ENCODE measurements around the gene CFAP100. TPM values are rescaled to one million over a fixed set of nuclear protein-coding genes. Genes with fewer than 3 reads are reported as not detected.

The CFAP100 gene
- polyA plus RNA-seq, 2 donors, result not detected

DNA sequence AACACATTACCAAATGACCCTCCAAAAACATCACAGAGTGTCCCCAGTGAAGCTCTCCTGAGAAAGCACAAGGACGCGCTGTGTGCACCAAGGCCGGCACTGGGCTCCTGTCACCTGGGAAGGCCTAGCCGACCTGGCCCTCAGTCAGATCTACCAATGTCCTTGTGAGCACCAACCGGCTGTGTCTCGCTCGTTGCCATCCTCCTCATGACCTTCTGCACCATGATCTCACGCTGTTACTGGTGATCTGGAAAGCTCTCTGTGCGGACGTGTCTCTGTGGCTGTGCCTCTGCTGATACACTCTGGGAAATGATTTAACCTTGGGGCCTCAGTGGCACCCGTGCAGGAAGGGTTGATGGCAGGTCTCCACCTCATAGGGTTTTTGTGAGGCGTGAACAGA, 56.8 kb downstream of the CFAP100 start:
- no peaks in the 10 kb centered on the region for H3K27me3 ChIP-seq (ENCODE audit: control insufficient read depth in 1 of 2, insufficient read depth in 2 of 2, low read length in 2 of 2)
- no peaks in the 10 kb centered on the region for H3K9me3 ChIP-seq (ENCODE audit: control insufficient read depth in 2 of 2, insufficient read depth in 1 of 2, low read depth in 1 of 2, low read length in 1 of 2)
- no peak overlapping the region for H3K27ac ChIP-seq (ENCODE audit: low read depth in 2 of 2, low read length in 1 of 2)
- 85 to 92% methylated on average over 12 of the region's 12 CpGs for WGBS, 2 donors
- peaks cover 2 to 3% of the 10 kb centered on the region in 2 donors for H3K4me1 ChIP-seq (ENCODE audit: control insufficient read depth in 2 of 2, insufficient read depth in 2 of 2, low read length in 1 of 2)
- peaks cover 8 to 42% of the 10 kb centered on the region in 2 donors for H3K36me3 ChIP-seq (ENCODE audit: control insufficient read depth in 2 of 2, insufficient read depth in 2 of 2, low read length in 1 of 2)
- H3K4me3 ChIP-seq (ENCODE audit: low read depth in 1 of 2, low read length in 2 of 2), result no peak overlapping the region

DNA sequence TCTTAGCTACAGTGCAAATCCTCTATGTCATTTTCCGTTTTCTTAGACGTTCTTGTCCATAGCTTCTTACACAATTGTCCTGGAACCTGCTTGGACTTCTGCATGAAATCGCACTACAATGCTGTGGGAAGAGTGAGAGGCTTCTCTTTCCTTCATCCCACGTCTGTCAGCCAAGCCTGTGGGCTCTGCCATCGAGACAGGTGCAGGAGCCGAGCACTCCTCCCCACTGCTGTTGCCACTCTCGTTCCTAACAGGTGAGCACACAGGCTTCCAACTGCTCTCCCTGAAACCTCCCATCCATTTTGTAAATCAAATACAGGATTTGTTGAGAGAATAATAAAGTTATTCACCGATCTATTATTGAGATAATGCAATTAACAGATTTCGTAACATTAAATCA, 57.5 kb downstream of the CFAP100 start:
- Histone ChIP-seq H3K27ac (ENCODE audit: low read depth in 2 of 2, low read length in 1 of 2) (no peak overlapping the region), H3K4me1 (ENCODE audit: control insufficient read depth in 2 of 2, insufficient read depth in 2 of 2, low read length in 1 of 2) (peaks cover 2 to 3% of the 10 kb centered on the region in 2 donors), H3K4me3 (ENCODE audit: low read depth in 1 of 2, low read length in 2 of 2) (no peak overlapping the region), H3K27me3 (ENCODE audit: control insufficient read depth in 1 of 2, insufficient read depth in 2 of 2, low read length in 2 of 2) (no peaks in the 10 kb centered on the region), H3K9me3 (ENCODE audit: control insufficient read depth in 2 of 2, insufficient read depth in 1 of 2, low read depth in 1 of 2, low read length in 1 of 2) (no peaks in the 10 kb centered on the region), H3K36me3 (ENCODE audit: control insufficient read depth in 2 of 2, insufficient read depth in 2 of 2, low read length in 1 of 2) (peaks cover 8 to 49% of the 10 kb centered on the region in 2 donors)
- WGBS, 2 donors, result 90% methylated on average over 9 of the region's 9 CpGs

DNA sequence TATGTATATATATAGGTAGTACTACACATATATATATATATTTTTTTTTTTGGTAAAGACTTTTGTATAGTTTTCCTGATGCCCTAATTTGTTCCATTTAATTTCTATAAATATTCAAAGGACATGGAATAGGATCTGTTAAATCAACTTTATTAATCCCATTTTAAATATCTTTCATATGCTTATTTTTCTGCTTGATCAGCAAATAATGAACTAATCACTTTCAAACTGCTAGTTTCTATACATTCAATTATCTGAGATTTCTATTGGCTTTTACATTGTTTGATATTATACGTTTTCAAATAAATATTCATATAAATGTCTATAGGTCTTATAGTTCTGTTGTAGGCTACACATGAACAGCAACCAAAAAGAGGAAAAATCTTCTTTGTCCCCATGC, 59.3 kb downstream of the CFAP100 start:
- Histone ChIP-seq H3K4me3 (ENCODE audit: low read depth in 1 of 2, low read length in 2 of 2) (no peak overlapping the region), H3K36me3 (ENCODE audit: control insufficient read depth in 2 of 2, insufficient read depth in 2 of 2, low read length in 1 of 2) (peaks cover 6 to 38% of the 10 kb centered on the region in 2 donors), H3K27me3 (ENCODE audit: control insufficient read depth in 1 of 2, insufficient read depth in 2 of 2, low read length in 2 of 2) (no peaks in the 10 kb centered on the region), H3K4me1 (ENCODE audit: control insufficient read depth in 2 of 2, insufficient read depth in 2 of 2, low read length in 1 of 2) (no peaks in the 10 kb centered on the region), H3K27ac (ENCODE audit: low read depth in 2 of 2, low read length in 1 of 2) (no peak overlapping the region), H3K9me3 (ENCODE audit: control insufficient read depth in 2 of 2, insufficient read depth in 1 of 2, low read depth in 1 of 2, low read length in 1 of 2) (no peaks in the 10 kb centered on the region)
- WGBS, 2 donors, result 78 to 82% methylated on average over 1 of the region's 1 CpG

DNA sequence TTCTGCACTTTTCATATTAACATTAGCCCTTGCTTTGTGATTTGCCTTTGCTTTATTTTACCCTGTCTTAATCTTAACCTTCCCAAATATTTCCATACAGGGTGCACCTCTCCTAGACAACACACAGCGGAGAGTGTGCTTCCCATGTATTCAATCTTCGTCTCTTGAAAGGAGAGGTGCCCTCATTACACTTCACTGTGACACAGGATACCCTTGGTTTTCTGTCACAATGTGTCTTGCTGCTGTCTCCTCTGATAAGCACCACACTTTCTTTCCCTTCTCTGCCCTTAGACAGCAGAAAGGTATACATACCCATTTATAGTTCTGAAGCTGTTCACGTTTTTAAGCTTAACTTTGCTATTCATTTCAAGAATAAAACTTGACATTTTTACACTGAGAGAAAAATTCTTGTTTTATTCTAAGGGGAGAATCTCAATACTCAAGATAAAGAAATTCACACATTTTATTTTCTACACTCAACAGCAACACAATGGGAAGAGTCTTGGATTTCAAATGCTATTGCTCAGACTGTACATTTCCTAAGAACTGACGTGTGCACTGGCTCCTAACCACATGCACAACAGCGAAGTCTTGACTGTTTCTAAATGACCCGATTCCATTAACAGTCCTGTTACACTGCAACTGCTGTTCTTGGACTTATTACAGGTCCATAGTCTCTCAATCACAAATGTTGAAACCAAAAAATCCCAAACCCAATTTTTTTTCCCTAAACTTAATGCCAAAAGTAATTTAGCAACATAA, 59.9 kb downstream of the CFAP100 start:
- 86 to 94% methylated on average over 6 of the region's 6 CpGs for whole genome bisulfite sequencing, 2 donors
- Histone ChIP-seq H3K36me3 (ENCODE audit: control insufficient read depth in 2 of 2, insufficient read depth in 2 of 2, low read length in 1 of 2) (peaks cover 12 to 38% of the 10 kb centered on the region in 2 donors), H3K27me3 (ENCODE audit: control insufficient read depth in 1 of 2, insufficient read depth in 2 of 2, low read length in 2 of 2) (no peaks in the 10 kb centered on the region)

DNA sequence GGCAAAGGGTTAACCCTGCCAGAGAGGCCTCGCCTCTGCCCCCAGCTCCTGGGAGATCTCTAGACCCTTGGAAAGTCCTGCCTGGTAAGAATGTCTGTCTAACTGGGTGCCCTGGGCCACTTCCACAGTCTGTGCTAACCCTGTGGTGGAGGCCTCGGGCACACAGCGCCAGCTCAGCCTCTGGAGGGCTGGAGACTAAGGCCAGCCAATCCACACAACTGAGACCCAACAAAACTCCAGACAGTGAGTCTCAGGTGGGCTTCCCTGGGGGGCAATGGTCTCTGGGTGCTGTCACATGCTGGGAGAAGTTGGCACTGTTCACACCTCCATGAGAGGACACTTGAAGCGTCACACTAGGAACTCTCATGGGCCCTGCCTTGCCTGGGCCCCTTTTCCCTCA, 61.5 kb downstream of the CFAP100 start:
- H3K4me3 ChIP-seq (ENCODE audit: low read depth in 1 of 2, low read length in 2 of 2), result no peak overlapping the region
- H3K9me3 ChIP-seq (ENCODE audit: control insufficient read depth in 2 of 2, insufficient read depth in 1 of 2, low read depth in 1 of 2, low read length in 1 of 2), result no peaks in the 10 kb centered on the region
- no peak overlapping the region for H3K27ac ChIP-seq (ENCODE audit: low read depth in 2 of 2, low read length in 1 of 2)
- WGBS, 2 donors, result 71 to 88% methylated on average over 4 of the region's 4 CpGs
- no peaks in the 10 kb centered on the region for H3K4me1 ChIP-seq (ENCODE audit: control insufficient read depth in 2 of 2, insufficient read depth in 2 of 2, low read length in 1 of 2)
- H3K27me3 ChIP-seq (ENCODE audit: control insufficient read depth in 1 of 2, insufficient read depth in 2 of 2, low read length in 2 of 2), result no peaks in the 10 kb centered on the region
- peaks cover 16 to 39% of the 10 kb centered on the region in 2 donors for H3K36me3 ChIP-seq (ENCODE audit: control insufficient read depth in 2 of 2, insufficient read depth in 2 of 2, low read length in 1 of 2)

More for the DNA sequence above, 59.9 kb downstream of the CFAP100 start:
- H3K4me3 ChIP-seq (ENCODE audit: low read depth in 1 of 2, low read length in 2 of 2), result no peak overlapping the region
- no peak overlapping the region for H3K27ac ChIP-seq (ENCODE audit: low read depth in 2 of 2, low read length in 1 of 2)
- no peaks in the 10 kb centered on the region for H3K4me1 ChIP-seq (ENCODE audit: control insufficient read depth in 2 of 2, insufficient read depth in 2 of 2, low read length in 1 of 2)
- H3K9me3 ChIP-seq (ENCODE audit: control insufficient read depth in 2 of 2, insufficient read depth in 1 of 2, low read depth in 1 of 2, low read length in 1 of 2), result no peaks in the 10 kb centered on the region

DNA sequence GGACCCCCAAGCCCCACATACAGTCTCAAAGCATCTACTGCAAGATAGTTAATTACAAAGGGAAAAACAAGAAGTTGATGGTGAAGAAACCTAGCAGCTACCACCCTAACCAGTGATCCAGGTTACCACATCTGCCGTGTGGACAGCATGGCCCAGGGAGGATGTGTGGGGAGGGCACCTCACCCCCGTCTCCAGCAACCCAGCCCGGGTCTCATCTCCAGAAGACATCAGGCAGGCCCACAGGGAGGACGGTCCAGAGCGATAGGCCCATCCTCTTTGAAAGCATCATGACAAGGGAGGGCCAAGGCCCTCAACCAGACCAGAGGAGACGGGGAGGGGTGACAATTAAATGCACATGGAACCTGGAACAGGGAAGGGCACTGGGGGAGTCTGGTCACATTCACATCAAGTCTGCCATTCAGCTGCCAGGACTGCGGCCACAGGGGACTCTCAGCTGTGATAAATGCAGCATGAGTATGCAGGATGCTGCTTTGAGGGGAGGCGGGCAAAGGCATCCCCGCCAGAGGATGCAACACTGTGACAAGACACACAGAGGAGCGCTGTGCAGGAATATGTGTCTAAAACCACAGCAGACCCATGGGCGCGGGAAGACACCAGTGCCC, 62.2 kb downstream of the CFAP100 start:
- H3K4me3 ChIP-seq (ENCODE audit: low read depth in 1 of 2, low read length in 2 of 2), result no peak overlapping the region
- H3K4me1 ChIP-seq (ENCODE audit: control insufficient read depth in 2 of 2, insufficient read depth in 2 of 2, low read length in 1 of 2), result no peaks in the 10 kb centered on the region
- no peaks in the 10 kb centered on the region for H3K9me3 ChIP-seq (ENCODE audit: control insufficient read depth in 2 of 2, insufficient read depth in 1 of 2, low read depth in 1 of 2, low read length in 1 of 2)
- 86 to 94% methylated on average over 12 of the region's 12 CpGs for WGBS, 2 donors
- H3K27me3 ChIP-seq (ENCODE audit: control insufficient read depth in 1 of 2, insufficient read depth in 2 of 2, low read length in 2 of 2), result no peaks in the 10 kb centered on the region
- H3K36me3 ChIP-seq (ENCODE audit: control insufficient read depth in 2 of 2, insufficient read depth in 2 of 2, low read length in 1 of 2), result peaks cover 19 to 41% of the 10 kb centered on the region in 2 donors
- H3K27ac ChIP-seq (ENCODE audit: low read depth in 2 of 2, low read length in 1 of 2), result no peak overlapping the region

DNA sequence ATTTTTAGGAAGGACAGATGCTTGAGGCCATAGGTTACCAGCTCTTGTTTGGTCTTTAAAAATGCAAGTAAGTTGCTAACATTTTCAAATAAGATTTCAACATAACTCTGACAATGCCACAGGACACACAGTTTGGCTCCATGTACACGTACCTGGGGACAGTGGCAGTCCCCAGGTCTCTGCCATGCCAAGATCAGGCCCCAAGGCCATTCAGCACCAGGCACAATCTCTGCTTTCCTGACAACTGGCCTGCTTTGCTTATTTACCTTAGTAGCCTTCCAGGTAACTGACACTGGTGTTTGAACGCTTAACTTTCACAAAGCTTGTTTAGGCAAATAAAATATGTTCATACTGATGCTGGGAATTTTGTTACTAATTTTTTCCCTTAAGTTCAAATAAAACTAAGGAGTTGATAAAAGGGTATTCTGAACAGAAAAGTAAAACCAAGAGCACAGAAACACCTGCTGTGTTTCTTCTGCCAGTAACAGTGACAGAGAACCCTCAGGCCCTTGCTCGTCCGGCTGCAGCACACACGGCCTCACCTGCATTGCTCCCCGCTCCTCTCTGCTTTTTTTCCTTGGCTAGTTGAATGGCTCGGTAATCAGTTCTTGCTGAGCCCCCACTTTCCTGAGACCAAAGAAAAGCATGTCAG, 64.5 kb downstream of the CFAP100 start:
- 78 to 84% methylated on average over 7 of the region's 7 CpGs for WGBS, 2 donors
- Histone ChIP-seq H3K36me3 (ENCODE audit: control insufficient read depth in 2 of 2, insufficient read depth in 2 of 2, low read length in 1 of 2) (peaks cover 25 to 45% of the 10 kb centered on the region in 2 donors), H3K4me1 (ENCODE audit: control insufficient read depth in 2 of 2, insufficient read depth in 2 of 2, low read length in 1 of 2) (no peaks in the 10 kb centered on the region), H3K27ac (ENCODE audit: low read depth in 2 of 2, low read length in 1 of 2) (no peak overlapping the region), H3K9me3 (ENCODE audit: control insufficient read depth in 2 of 2, insufficient read depth in 1 of 2, low read depth in 1 of 2, low read length in 1 of 2) (no peaks in the 10 kb centered on the region), H3K27me3 (ENCODE audit: control insufficient read depth in 1 of 2, insufficient read depth in 2 of 2, low read length in 2 of 2) (no peaks in the 10 kb centered on the region), H3K4me3 (ENCODE audit: low read depth in 1 of 2, low read length in 2 of 2) (no peak overlapping the region)

DNA sequence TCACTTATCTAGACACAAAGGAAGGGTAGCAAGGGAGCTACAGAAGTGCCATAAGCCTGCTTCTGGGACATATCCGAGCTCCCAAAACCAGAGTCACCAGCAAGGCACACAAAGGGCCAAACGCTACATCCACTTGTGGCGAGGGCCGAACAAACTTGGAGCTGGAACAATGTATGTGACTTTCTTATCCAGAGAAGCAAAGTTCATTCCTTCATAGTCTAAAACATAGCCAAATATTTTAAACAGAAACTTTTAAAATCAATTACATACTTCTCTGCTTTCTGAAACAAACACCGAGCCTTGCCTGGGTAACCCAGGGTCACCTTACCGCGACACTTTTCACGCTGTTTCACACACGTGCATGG, 65.0 kb downstream of the CFAP100 start:
- no peak overlapping the region for H3K4me3 ChIP-seq (ENCODE audit: low read depth in 1 of 2, low read length in 2 of 2)
- H3K9me3 ChIP-seq (ENCODE audit: control insufficient read depth in 2 of 2, insufficient read depth in 1 of 2, low read depth in 1 of 2, low read length in 1 of 2), result no peaks in the 10 kb centered on the region
- no peaks in the 10 kb centered on the region for H3K27me3 ChIP-seq (ENCODE audit: control insufficient read depth in 1 of 2, insufficient read depth in 2 of 2, low read length in 2 of 2)
- peaks cover 29 to 49% of the 10 kb centered on the region in 2 donors for H3K36me3 ChIP-seq (ENCODE audit: control insufficient read depth in 2 of 2, insufficient read depth in 2 of 2, low read length in 1 of 2)
- no peak overlapping the region for H3K27ac ChIP-seq (ENCODE audit: low read depth in 2 of 2, low read length in 1 of 2)
- H3K4me1 ChIP-seq (ENCODE audit: control insufficient read depth in 2 of 2, insufficient read depth in 2 of 2, low read length in 1 of 2), result no peaks in the 10 kb centered on the region
- 81 to 90% methylated on average over 9 of the region's 9 CpGs for WGBS, 2 donors

DNA sequence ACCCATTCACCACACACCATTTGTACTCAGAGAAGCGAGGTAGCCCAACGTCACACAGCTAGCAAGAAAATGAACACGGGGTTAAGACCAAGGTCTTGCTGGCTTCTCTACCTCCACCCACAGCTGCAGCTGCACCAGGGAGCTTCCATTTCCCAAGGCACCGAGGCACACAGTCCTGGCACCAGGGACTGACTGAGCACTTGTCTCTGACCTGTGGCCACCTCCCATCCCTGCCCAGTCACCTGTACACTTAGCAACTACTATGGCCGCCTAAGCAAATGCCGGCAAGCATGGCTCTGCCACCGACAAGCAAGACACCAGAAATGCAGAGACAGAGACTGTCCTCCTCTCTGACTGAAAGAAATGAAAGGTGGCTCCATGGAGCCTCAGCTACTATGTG, 65.7 kb downstream of the CFAP100 start:
- H3K27me3 ChIP-seq (ENCODE audit: control insufficient read depth in 1 of 2, insufficient read depth in 2 of 2, low read length in 2 of 2), result no peaks in the 10 kb centered on the region
- no peaks in the 10 kb centered on the region for H3K9me3 ChIP-seq (ENCODE audit: control insufficient read depth in 2 of 2, insufficient read depth in 1 of 2, low read depth in 1 of 2, low read length in 1 of 2)
- H3K36me3 ChIP-seq (ENCODE audit: control insufficient read depth in 2 of 2, insufficient read depth in 2 of 2, low read length in 1 of 2), result peaks cover 33 to 55% of the 10 kb centered on the region in 2 donors
- H3K4me1 ChIP-seq (ENCODE audit: control insufficient read depth in 2 of 2, insufficient read depth in 2 of 2, low read length in 1 of 2), result no peaks in the 10 kb centered on the region
- H3K27ac ChIP-seq (ENCODE audit: low read depth in 2 of 2, low read length in 1 of 2), result no peak overlapping the region
- WGBS, 2 donors, result 82 to 88% methylated on average over 7 of the region's 7 CpGs
- H3K4me3 ChIP-seq (ENCODE audit: low read depth in 1 of 2, low read length in 2 of 2), result no peak overlapping the region
